TTC549 (cell line): ENCODE data around the gene CCNQ.

Experiments
- FAIRE-seq: peaks from 2 replicates; lab custom pipeline; 2012; peaks lifted over from hg19 to GRCh38; lab: Jason Lieb, UNC

Gene CCNQ

DNA sequence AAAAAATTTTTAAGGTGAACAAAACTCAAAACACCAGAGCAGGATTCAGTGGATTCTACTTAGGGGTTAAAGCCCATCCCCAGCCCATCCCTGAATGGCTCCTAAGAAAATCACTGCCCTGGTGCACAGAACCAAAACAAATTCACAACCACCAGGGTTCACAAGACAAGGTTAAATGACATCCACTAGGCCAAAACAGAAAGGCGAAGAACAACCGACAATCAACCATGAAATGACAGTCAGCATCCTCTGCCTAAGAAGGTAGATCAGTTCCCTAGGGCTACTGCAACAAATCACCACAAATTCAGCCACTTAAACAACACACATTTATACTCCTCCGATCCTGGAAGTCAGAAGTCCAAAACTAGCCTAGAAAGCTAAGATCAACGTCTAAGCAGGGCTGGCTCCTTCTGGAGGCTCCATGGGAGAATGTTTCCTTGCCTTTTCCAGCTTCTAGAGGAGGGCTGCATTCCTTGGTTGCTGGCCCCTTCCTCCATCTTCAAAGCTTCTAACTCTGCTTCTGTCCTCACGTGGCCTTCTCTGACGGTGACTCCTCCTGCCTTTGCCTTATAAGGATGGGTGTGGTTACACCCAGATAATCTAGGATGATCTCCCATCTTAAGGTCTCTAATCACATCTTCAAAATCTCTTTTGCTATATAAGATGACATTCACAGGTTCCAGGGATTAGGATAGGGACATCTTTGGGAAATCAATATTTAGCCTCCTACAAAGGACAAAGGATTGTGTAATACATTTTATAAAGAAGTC lies 1.8 kb downstream of the CCNQ start:
- FAIRE-seq = no peak

DNA sequence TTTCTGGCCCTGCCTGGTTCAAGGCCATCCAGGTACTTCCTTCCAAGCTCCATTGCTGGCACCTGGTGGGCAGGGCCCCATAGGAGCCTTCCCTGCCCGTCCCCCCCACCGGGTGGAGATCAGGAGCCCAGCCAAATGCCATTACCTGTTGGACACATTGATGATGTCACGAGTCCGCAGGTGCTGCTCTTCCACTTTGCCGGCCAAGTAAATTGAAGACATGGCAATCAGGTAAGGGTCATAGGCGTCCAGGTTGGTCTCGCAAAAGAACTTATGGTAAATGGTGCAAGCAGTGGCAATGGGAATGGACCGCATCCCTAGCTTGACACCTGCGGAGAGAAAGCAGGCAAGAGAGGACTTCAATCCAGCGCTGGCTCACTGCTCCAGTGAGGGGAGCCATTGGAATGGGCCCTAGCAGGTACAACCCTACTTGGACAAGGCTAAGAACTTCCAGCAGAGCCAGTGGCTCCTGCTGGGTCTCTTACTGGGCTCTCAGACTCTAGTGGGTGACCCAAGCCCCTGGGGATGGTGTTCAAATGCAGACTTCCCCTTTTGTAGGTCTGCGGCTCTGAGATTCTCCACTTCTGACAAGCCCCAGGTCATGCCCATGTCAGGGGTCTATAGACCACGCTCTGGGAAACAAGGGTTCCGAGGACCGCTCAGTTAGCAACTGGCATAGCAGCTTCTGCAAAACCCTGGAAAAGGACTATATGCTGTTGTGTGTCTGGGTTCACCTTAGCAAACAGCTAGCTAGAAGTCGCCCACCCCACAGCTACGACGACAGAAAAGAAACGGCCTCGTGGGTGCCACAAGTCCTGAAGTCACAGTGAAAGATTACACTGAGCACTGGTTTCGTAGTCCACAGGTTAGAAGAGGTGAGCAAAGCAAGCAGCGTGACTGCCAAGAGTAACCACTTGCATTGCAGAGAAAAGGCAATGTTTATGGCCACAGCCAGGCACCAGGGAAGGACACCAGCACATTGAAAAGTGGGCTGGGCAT lies 2.8 kb downstream of the CCNQ start:
- no peak for FAIRE-seq

DNA sequence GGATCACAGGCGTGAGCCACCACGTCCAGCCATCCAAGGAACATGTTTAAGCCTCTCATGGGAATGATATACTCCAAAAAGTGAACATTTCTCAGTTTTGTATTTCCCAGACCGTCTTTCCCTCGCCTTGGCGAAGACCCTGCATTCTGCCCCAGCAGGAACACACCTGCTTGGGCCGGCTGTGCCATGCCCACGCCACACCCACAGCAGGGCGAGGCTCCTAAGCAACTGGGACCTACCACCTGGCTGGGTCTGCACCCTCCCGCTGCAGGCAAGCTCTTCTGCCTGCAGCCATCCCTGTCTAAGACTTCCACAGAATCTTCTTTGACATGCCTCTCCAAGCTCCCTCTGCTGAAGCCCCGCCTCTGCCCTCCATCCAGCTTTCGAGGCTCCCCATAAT lies 3.6 kb downstream of the CCNQ start:
- no peak for FAIRE-seq

DNA sequence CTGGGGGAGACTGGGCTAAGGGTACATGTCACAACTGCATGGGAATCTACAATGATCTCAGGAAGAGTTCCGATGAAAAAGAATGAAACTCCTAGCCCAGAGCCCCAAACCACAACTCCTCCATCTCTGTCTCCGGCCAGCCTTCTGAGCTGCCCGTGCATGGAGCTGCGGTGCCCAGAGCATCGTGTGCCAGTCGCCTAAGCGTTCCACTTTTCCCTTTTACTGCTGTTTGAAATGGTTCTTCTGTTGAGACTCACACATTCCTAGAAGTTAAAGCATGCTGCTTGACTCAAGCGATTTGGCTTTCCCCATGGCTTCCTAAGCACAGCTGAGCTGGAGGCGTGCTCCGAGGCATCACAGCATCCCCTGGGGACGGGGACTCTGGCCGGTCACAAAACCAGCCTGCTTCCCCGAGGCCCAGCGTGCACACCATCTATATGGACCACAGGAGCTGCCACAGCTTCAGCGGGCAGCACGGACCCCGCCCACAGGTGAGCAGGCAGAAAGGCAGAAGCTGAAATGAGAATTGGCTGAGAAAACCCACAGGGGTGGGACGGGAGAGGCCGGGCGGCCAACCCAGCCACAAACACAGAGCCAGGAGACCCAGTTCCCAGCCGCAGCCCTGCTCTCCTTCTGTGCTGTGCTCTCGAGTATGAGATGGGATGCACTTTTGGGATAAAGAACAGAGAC lies 5.0 kb downstream of the CCNQ start:
- FAIRE-seq = no peak

DNA sequence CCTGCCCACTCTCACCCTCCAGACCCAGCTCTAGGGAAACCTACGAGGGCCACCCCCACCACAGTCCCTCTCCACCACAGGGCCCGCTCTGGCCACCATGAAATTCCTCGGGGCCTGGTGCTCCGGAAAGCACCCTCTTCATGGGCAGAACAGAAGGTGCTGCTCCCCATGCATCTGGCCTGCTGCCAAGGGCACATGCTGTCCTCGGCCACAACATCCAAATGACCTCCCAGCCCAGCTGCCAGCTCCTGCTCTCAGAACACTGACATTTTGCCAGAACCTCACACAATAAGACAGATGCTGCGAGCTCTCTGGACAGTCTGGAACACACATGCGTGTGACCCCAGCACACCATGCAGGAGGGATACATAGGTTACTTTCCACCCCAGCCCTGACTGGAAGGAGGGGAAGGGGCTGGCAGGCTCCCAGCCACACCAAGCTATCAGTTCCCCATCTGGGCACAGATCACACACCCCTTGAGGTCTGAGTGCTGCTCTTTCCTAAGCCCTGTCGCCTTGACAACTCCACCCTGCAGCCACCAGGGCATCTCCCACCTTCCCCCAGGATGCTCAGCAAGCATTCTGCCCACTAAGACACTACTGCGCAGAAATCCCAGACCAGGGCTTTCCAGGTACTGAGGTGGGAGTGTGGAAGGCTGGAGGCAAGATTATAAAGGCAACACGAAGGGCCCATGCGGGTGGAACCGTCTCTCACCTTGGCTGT lies 5.8 kb downstream of the CCNQ start:
- FAIRE-seq = no peak

DNA sequence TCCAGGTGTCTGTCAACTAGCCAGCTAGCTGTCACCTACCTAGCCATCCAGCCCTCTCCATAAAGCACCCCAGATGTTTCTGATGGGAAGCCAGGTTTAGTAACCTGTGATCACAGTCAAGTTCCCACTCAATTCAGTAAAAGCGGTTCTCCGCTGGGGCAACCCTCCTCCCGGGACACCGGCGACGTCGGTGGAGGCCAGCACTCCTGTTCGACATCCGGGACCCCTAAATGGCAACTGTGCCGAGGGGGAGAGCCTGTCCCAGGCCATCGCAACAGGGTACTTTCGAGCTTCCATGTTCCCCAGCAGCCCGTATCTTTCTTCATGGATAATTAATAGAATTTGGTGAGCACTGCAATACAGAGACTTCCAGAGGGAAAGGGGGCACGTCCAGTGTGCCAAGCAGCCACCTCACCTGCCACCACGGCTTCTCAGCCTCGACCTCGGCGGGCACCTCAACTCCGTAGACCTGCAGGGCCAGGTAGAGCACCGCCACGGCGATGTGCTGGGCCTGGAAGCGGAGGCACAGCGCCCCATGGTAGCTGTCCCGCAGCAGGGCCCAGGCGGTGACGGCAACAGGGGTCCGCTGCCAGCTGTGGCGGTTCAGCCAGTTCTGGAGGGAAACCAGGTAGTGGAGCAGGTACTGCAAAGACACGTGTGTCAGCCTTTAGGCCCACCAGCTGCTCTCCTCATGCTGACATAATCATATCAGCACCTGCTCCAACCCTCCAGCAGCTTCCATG lies 6.7 kb downstream of the CCNQ start:
- no peak for FAIRE-seq

DNA sequence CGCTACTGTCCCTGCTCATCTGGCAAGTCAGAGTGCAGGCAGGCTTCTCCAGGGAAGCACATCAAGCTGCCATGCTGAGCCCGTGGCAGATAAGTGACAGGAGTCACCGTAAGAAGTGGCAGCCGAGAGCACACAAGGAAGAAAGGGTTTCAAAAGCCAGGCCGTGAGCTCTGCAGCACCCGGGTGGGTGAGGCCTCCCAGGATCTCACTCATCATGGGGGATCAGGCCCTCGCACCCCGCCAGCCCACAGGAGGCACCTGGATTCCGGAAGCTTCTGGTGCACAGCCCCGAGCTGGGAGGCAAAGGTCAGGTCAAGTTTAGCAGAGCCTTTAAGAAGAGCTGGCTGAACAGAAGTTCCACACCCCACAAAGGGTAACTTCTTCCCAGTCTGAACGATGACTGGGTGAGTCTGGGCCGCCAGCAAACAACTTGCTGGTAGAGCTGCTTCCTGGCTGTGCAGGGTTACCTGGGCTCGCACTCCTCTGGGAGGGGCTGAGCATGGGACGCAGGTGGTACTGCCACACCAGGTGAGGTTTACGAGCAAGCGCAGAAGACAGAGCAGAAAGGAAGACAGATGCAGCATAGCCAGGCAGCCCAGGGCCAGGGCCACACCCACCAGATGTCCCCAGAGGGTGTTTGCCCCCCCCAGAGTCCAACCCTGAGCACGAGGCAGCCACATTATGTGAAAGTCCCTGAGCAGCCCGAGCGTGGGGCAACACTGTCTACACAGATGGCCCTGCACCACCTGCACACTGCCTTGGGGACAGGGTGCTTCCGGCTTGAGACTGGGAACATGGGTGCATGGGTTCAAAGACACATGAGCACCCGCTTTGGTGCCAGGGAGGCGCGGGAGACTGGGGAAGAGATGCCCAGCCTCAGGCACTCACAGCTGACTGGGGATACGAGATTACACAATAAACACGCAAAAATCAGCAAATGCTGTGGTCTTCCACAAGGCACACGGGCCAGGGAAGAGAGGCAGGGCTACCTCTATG lies 7.7 kb downstream of the CCNQ start:
- no peak for FAIRE-seq

DNA sequence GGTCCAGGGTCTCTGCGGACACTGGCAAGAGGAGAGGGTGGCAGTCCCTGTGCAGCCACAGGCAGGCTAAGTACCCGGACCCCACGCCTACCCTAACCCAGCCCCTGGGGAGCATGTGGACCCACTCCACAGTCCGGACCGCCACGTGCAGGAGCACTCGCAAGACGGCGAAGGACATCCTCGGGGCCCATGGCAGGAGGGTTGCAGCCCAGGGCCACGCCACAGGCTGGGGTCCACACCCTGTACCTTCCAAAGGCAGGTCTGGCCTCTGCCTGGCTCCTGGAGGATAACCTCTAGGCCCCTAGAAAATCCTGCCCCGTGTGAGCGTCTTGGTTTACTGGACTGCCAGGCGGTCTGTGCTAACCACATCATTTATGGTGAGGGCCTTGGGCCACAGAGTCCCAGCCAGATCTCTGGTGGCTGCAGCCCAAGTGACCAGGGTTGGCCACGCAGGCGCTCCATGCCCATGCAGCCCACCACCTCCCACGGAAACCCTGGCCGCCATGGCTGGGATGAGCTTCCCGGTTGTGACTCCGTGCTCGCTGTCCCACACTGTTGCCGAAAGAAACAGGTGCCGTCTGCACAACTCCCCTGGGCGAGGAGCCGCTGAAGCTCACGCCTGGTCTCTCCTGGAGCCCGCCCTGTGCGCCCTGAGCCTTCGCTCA lies 10.0 kb downstream of the CCNQ start:
- FAIRE-seq = no peak

DNA sequence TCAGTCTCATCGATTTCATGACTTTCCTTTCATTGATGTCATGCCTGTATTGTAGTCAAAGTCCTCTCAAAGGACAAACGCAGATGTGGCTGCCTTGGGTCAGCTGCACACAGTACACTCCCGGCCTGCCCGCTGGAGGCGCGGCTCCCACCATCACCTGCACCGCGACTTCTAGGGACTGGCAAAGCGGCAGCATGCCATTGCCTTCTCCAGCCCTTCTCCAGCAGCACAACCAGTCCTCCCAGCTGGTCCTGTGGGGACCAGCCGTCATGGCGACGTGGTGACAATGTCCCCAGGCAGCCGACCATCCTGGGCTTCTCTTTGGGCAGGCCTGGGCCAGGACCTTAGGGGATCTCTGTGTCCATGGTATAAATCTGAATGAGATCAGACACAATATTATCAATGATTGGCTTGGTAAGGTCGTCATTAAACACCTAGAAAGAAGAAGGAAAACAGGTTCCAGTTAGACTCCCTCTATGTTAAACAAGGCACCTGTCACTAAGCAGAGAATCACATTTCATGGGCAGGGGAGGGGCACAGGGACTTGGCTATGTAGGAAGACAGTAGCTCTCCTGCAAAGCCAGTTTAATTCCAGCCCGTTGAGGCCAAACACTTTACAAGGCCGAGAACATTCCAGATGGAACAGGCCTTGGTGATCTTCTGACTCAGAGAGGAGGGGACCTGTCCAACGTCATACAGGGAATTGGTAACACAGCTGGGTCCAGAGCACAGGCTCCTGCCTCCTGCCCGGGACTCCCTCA lies 10.7 kb downstream of the CCNQ start:
- no peak for FAIRE-seq

DNA sequence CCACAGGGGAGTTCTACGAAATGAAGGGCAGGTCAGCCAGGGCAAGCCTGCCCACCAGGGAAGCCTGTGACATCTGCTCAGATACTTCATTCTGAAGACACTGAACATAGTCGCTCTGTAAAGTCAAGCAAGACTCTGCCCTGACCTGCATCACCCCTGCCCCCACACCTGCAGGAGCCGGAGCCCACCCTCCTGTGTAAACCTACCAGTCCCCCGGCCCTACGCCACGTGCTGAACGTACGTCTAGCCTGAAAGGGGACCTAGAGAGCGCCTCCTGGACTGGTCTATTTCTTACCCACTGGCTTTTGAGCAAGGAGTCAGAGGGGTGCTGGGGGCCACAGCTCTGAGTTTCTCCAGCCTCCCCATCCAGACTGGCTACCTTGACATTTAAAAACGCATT lies 11.6 kb downstream of the CCNQ start:
- FAIRE-seq = no peak

DNA sequence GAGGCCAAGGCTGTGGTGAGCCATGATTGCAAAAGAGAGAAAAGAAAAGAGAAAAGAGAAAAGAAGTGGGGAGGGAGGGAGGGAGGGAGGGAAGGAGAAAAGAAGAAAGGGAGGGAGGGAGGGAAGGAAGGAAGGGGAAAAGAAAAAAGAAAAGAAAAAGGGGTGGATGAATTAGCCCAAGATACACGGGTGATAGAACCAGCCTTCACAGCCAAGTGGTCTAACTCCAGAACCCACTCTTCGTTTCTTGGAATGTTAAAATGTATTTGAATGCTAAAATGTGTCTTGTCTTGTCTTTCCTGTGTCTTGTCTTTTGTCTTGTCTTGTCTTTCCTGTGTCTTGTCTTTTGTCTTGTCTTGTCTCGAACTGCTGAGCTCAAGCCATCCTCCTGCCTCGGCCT lies 13.1 kb downstream of the CCNQ start:
- no peak for FAIRE-seq

DNA sequence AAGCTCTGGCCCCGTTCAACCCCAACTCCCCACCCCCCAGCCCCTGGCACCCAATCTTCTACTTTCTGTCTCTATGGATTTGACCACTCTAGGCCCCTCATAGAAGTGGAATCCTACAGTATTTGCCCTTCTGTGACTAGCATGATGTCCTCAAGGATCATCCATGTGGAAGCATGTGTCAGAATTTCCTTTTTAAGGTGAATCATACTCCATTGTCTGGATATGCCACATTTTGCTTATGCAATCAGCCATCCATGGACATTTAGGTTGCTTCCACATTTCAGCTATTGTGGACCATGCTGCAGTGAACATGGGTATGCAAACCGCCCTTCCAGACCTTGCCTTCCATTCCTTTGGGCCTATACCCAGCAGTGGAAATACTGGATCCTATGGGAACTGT lies 15.5 kb downstream of the CCNQ start:
- no peak for FAIRE-seq

DNA sequence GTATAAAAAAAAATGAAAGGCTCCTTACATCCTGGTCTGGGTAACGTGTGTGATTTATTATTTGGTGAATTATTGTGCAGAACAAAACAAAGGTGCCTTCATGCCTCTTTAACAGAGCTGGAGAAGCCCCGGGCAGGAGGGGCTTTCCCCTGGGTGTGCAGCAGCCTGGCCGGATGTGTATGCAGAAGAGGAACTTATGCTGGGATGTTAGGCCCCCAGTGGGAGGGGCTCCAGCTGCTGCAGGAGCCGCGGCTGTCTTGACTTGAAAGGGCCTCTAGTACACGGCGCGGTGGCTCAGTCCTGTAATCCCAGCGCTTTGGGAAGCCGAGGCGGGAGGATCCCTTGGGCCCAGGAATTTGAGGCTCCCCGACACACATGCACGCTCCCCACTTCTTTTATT lies 16.0 kb downstream of the CCNQ start:
- no peak for FAIRE-seq

DNA sequence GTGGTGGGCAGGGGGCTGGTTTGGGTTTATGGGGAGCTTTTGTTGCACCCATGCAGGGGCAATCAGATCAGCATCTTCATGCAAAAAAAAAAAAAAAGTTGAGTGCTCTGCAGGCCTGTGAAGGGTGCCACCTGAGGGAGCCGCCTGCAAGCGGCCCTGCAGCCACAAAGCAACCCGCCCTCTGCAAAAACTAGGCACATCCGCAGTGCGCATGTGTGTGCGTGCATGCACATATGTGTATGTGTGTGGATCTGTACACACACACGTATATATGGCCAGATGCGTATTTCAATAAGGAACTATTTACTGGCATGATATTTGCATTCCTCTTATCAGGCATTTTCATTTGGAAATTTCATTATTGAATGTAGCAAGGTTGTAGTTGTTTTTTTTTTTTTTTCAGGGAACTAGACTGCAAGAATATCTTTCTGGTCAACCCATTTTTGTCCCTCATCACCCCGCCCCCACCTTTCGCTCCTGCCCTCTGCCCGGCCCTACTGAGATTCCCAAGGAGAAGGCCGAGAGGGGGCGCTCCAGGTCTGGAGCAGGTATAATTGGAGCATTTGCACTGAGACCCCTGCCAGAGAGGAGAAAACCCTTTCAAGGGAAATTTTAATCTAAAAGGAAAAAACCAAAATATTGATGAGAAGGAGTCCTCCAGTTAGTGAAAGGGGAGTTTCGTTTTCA lies 18.1 kb downstream of the CCNQ start:
- FAIRE-seq = no peak

DNA sequence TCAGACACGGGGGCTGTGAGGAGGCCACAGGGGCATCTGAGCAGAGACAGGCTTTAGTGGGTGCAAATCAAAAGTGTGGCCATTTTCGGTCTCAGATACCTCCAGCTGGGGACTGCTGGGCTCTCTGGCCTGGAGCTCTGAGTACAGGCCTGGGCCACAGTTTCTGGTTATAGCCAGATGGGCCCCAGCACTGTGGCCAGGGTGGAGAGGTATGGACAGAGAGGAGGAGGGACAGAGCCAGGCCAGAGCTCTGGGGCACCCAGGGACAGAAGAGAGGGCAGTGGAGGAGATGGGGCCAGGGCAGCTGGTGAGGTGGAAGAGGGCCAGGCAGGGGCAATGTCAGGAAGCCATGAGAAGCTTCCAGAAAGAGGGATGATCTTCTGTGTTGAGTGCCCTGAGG lies 20.1 kb downstream of the CCNQ start:
- FAIRE-seq = no peak

DNA sequence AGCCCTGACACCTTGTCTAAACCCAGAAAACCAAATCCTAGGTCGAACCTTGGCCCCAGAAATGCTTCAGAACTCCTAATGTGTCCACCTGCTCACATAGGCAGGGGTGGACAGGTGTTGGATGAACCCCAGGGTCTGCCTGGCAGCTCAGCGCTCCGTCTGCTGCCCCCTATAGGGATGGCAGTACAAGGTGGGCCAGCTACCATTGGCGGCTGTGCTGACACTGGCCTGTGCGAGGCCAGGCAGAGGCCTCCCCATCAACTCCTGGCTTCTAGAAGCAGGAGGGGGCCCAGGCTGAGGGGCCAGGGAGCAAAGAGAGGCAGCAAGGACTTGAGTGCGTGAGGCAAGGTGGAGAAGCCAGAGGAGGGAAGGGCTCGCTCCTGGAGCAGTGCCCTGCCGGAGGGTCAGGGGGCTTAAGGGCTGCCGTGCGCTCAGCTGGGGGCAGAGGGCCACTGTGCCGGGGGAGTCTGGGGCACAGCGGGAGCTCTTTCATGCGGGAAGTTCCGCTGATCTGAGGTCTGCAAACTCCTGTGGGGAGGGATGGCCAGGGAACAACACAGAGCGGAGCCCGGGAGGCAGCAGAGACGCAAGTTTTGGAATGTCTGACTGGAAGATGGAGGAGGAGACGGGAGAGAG lies 20.6 kb downstream of the CCNQ start:
- no peak for FAIRE-seq

DNA sequence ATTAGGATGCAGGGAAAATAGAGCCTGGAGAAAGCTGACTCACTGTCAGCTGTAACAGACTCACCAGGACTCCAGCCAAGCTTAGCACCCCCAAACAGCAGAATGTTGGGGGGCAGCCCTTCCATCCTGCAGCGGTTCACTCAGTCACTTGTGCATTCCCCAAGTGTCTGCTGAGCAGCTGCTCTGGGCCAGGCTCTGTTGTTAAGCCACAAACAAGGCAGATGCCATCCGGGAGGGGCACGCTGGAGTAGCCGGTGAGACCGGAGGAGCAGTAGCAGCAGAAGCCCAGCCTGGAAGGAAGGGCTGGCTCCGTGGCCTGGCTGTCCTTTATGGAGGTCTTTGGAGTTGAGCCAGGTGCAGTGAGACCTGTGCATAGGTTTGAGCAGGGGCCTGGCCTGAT lies 22.0 kb downstream of the CCNQ start:
- FAIRE-seq = no peak
